Right renal pelvis (tissue), 4 donors: ENCODE results near the gene C19orf67. TPM values are rescaled to one million over a fixed set of nuclear protein-coding genes. Genes with fewer than 3 reads are reported as not detected.
A peak's percentile ranks its signal among the peaks of the same experiment; 100 is the strongest.

Source experiments
- DNase-seq, 4 donors: peaks; one replicate each; pipeline ENCODE4 v3.0.0-alpha.2; 2013; ENCODE audit warnings: low read depth in 4 of 4, low spot score in 3 of 4, missing footprints in 1 of 4
- polyA plus RNA-seq, 4 donors: library from polyadenylated mRNA; unstranded; fragments of 120-200 nt; gene quantifications; one replicate each; pipeline ENCODE4 v1.2.1, GENCODE V29; 2013; ENCODE audit not compliant: insufficient read length in 4 of 4

C19orf67 gene
- polyA plus RNA-seq, 4 donors = 0.10 TPM; not detected in 3

GRCh38 chr19:14031719-14032480 lies 53.7 kb downstream of the C19orf67 start, which contains the start of gene IL27RA:
Gene IL27RA, plus strand, starts transcription at chr19:14031762. Its CDS starts 111 bp downstream, at chr19:14031873.
- DNase-seq = peak in 3 of 4 donors; percentile 41 to 58 (median 54)

Other genes starting within 250 kb of the C19orf67 start
- gene NANOS3, start 208.6 kb downstream of the C19orf67 start, polyA plus RNA-seq = 1 to 10 TPM; 1.6 to 2.1 (median 1.8) TPM
- 1 to 10 TPM; 4.8 to 6.6 (median 5.0) TPM for gene BRME1, start 179.7 kb downstream of the C19orf67 start, polyA plus RNA-seq
- 10 to 100 TPM; 23.9 to 30.4 (median 27.6) TPM for gene CC2D1A, start 179.6 kb downstream of the C19orf67 start, polyA plus RNA-seq
- gene PODNL1, start 147.4 kb downstream of the C19orf67 start, polyA plus RNA-seq = 1 to 10 TPM in 2 of 4 donors, under 1 TPM in 2; 0.84 to 1.6 (median 1.1) TPM
- gene DCAF15, start 133.3 kb downstream of the C19orf67 start, polyA plus RNA-seq = 10 to 100 TPM; 33.3 to 41.3 (median 36.2) TPM
- gene RFX1, start 79.5 kb downstream of the C19orf67 start, polyA plus RNA-seq = 10 to 100 TPM in 3 of 4 donors, 1 to 10 TPM in 1; 9.5 to 15.8 (median 11.6) TPM
- gene RLN3, start 57.6 kb downstream of the C19orf67 start, polyA plus RNA-seq = not detected
- 1 to 10 TPM; 6.5 to 8.2 (median 7.3) TPM for gene IL27RA, start 54.0 kb downstream of the C19orf67 start, polyA plus RNA-seq
- gene PALM3, start 23.7 kb downstream of the C19orf67 start, polyA plus RNA-seq = 10 to 100 TPM; 19.0 to 27.1 (median 21.5) TPM
- gene MISP3, start 13.0 kb downstream of the C19orf67 start, polyA plus RNA-seq = 1 to 10 TPM; 6.7 to 9.2 (median 7.6) TPM
- 10 to 100 TPM; 38.8 to 59.8 (median 42.3) TPM for gene SAMD1, start 5.0 kb upstream of the C19orf67 start, polyA plus RNA-seq
- 100 to 1,000 TPM in 2 of 4 donors, 10 to 100 TPM in 2; 89.9 to 107 (median 98.6) TPM for gene PRKACA, start 32.0 kb upstream of the C19orf67 start, polyA plus RNA-seq
- gene ASF1B, start 50.8 kb upstream of the C19orf67 start, polyA plus RNA-seq = 10 to 100 TPM; 17.5 to 22.7 (median 20.4) TPM
- gene ADGRL1, start 120.4 kb upstream of the C19orf67 start, polyA plus RNA-seq = 10 to 100 TPM; 34.3 to 45.4 (median 38.1) TPM